Right forelimb (tissue), 1 donor: ENCODE data around the gene BCL2.
A peak's percentile ranks its signal among the peaks of the same experiment; 100 is the strongest.
"Not testable (repeated sequence)": the region's sequence is repeated elsewhere in the genome, so short reads cannot be mapped to it uniquely, and the experiment has no call there.

Experiments used
- DNase-seq: peaks from one replicate; pipeline ENCODE4 v3.0.0-alpha.2; 2018

The BCL2 gene

GRCh38 chr18:63257453-63257852 is 62.1 kb downstream of the BCL2 start:
- no peak for DNase-seq

- no peak for DNase-seq
These were observed 64.1 kb downstream of the BCL2 start for GRCh38 chr18:63255435-63255834.

GRCh38 chr18:63254716-63255399 is 64.7 kb downstream of the BCL2 start:
- no peak for DNase-seq

- DNase-seq, result no peak
These were observed 65.9 kb downstream of the BCL2 start for GRCh38 chr18:63253428-63254372.

- no peak for DNase-seq
These were observed 66.6 kb downstream of the BCL2 start for GRCh38 chr18:63253014-63253413.

GRCh38 chr18:63249771-63250170 is 69.8 kb downstream of the BCL2 start:
- DNase-seq, result no peak

GRCh38 chr18:63247926-63248325 is 71.6 kb downstream of the BCL2 start:
- DNase-seq, result no peak

- no peak for DNase-seq
These were observed 72.1 kb downstream of the BCL2 start for GRCh38 chr18:63247506-63247905.

- DNase-seq, result no peak
These were observed 74.0 kb downstream of the BCL2 start for GRCh38 chr18:63245600-63245999.

GRCh38 chr18:63244607-63245006 is 75.0 kb downstream of the BCL2 start:
- DNase-seq, result no peak

GRCh38 chr18:63241760-63242159 is 77.8 kb downstream of the BCL2 start:
- no peak for DNase-seq

GRCh38 chr18:63241317-63241712 is 78.3 kb downstream of the BCL2 start:
- no peak for DNase-seq

GRCh38 chr18:63240531-63241316 is 78.8 kb downstream of the BCL2 start:
- DNase-seq, result no peak

- DNase-seq, result no peak
These were observed 80.9 kb downstream of the BCL2 start for GRCh38 chr18:63238693-63239075.

GRCh38 chr18:63237881-63238692 is 81.5 kb downstream of the BCL2 start:
- peak; percentile 71 for DNase-seq

- DNase-seq, result peak; percentile 79
These were observed 82.4 kb downstream of the BCL2 start for GRCh38 chr18:63236921-63237846.

- no peak for DNase-seq
These were observed 83.2 kb downstream of the BCL2 start for GRCh38 chr18:63236406-63236805.

- DNase-seq, result not testable (repeated sequence)
These were observed 83.6 kb downstream of the BCL2 start for GRCh38 chr18:63235920-63236319.

- no peak for DNase-seq
These were observed 84.7 kb downstream of the BCL2 start for GRCh38 chr18:63234841-63235240.

- no peak for DNase-seq
These were observed 85.1 kb downstream of the BCL2 start for GRCh38 chr18:63234432-63234831.

- no peak for DNase-seq
These were observed 86.2 kb downstream of the BCL2 start for GRCh38 chr18:63233334-63233733.
